Measurements from ENCODE around the gene B4GALNT3. TPM values are rescaled to one million over a fixed set of nuclear protein-coding genes. Genes with fewer than 3 reads are reported as not detected.

B4GALNT3 gene
- total RNA-seq, 4 donors from 2014 or later, result 7.9 to 14.1 (median 9.8) TPM

DNA sequence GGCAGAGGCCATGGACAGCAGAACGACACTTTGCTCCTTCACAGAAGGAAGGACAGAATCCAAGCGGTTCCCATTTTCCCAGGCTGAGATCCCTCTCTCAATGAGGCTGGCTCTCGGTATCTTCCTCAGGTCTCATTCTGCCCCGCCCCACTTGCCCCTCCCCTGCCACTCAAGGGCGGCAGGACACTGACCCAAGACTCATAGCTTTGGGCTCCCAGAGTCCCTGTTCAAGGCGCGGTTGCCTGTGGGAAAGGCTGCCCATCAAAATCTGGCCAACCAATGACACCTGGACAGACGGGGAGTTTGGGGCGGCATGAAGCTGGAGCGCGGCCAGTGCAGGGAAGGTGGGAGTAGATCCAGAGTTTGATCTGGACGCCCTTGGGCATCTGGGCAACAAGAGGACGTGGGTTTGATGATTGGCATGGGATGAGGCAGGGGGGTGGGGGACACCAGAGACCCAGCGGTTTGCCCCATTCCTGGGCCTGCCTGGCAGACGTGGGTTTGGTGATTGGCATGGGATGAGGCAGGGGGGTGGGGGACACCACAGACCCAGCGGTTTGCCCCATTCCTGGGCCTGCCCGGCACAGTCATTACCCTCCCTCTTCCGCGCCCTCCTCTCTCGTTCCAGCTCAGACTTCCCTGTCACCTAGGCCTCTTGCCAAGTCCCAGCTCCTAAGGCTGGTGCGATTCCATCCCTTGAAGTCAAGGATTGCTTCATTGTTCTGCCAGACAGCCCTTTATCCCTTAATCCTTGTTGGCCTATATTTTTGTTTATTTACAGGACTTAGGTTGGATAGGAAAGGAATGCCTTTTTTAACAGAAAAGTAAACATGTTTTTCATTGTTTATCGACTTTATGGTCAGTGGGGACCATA lies 111.4 kb downstream of the B4GALNT3 start:
- Histone ChIP-seq H3K4me3 (peak overlapping the region; percentile 57 to 82 (median 68)), H3K36me3 (no peaks in the 10 kb centered on the region), H3K9me3 (no peaks in the 10 kb centered on the region), H3K27ac (peak overlapping the region; percentile 86 to 97 (median 90)), H3K4me1 (peaks cover 0 to 45% (median 32%) of the 10 kb centered on the region in 4 donors), H3K27me3 (no peaks in the 10 kb centered on the region)
- WGBS, 2 donors, result 24 to 42% methylated on average over 20 to 22 of the region's 22 CpGs
- DNase-seq (ENCODE audit: low spot score in 2 of 2), result peak; percentile 64 to 83
- TF ChIP-seq EP300 (IDR thresholded peaks at IDR 0.05) (peak in 1 of 2 donors; percentile 37), POLR2A (IDR thresholded peaks at IDR 0.05) (no peak)
- TF ChIP-seq, protein P1, sequence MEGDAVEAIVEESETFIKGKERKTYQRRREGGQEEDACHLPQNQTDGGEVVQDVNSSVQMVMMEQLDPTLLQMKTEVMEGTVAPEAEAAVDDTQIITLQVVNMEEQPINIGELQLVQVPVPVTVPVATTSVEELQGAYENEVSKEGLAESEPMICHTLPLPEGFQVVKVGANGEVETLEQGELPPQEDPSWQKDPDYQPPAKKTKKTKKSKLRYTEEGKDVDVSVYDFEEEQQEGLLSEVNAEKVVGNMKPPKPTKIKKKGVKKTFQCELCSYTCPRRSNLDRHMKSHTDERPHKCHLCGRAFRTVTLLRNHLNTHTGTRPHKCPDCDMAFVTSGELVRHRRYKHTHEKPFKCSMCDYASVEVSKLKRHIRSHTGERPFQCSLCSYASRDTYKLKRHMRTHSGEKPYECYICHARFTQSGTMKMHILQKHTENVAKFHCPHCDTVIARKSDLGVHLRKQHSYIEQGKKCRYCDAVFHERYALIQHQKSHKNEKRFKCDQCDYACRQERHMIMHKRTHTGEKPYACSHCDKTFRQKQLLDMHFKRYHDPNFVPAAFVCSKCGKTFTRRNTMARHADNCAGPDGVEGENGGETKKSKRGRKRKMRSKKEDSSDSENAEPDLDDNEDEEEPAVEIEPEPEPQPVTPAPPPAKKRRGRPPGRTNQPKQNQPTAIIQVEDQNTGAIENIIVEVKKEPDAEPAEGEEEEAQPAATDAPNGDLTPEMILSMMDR (IDR thresholded peaks at IDR 0.05), result peak in 1 of 5 experiments; percentile 4

DNA sequence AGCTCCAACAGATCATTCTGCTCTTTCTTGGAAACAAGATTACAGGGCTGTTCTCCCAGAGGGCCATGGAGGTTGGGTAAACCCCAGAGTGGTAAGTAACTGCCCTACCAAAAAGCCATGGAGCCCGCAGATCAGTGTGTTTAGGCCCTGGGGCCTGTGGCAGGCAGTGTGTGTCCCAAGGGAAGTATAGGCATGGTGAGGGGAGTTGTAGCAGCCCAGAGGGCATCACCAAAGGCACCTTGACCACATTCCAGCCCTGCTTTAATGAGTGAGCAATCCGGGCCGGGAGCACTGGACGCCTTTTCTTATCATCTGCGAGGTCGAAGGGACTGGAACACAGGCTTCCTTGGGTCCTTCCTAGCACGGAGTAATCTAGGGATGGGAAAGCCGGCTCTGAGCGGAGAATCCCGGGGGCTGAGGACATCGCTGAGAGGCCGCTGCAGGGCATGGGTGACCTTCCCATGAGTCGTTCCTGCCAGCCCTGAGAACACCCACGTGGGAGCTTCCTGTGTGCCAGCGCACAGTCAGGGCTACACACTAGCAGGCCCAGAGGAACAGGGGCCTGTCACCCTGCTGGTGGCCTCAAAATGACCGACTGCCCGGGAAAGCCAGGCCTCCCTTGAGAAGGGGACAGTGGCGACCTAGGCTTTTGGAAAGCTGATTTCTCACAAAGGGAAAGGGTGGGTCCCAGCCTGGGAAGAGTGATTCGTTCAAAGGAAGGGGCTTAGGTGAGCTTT lies 112.2 kb downstream of the B4GALNT3 start:
- 66 to 72% methylated on average over 16 to 19 of the region's 19 CpGs for WGBS, 2 donors
- Histone ChIP-seq H3K4me1 (peaks cover 0 to 53% (median 35%) of the 10 kb centered on the region in 4 donors), H3K27me3 (no peaks in the 10 kb centered on the region), H3K9me3 (no peaks in the 10 kb centered on the region), H3K36me3 (no peaks in the 10 kb centered on the region), H3K27ac (peak overlapping the region; percentile 86 to 97 (median 90)), H3K4me3 (no peak overlapping the region)
- no peak for DNase-seq (ENCODE audit: low spot score in 2 of 2)
- TF ChIP-seq POLR2A (IDR thresholded peaks at IDR 0.05), result no peak
- TF ChIP-seq, protein P1 (IDR thresholded peaks at IDR 0.05), result no peak
- TF ChIP-seq EP300 (IDR thresholded peaks at IDR 0.05), result no peak

DNA sequence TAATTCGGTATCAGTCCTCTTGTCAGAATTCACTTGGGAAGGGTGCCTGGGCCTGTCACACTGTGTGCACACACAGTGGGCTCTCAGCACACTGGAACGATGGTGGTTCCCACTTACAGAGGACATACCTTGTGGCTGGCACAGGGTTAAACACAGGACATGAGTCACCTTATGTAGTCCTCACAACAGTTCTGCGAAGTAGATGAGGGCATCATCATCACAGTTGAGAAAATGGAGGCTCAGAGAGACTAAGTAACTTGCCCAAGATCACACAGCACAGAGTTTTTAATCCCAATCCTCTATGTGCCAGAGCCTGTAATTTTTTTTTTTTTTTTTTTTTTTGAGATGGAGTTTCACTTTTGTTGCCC lies 112.8 kb downstream of the B4GALNT3 start:
- H3K4me1 ChIP-seq, result peaks cover 0 to 54% (median 35%) of the 10 kb centered on the region in 4 donors
- no peaks in the 10 kb centered on the region for H3K36me3 ChIP-seq
- no peak overlapping the region for H3K4me3 ChIP-seq
- H3K27ac ChIP-seq, result peak overlapping the region; percentile 86 to 97 (median 90)
- H3K27me3 ChIP-seq, result no peaks in the 10 kb centered on the region
- 92% methylated on average over 3 of the region's 3 CpGs for WGBS, 2 donors
- TF ChIP-seq POLR2A (IDR thresholded peaks at IDR 0.05), result no peak
- no peak for TF ChIP-seq EP300 (IDR thresholded peaks at IDR 0.05)
- TF ChIP-seq, protein P1 (IDR thresholded peaks at IDR 0.05), result no peak
- DNase-seq (ENCODE audit: low spot score in 2 of 2), result no peak
- H3K9me3 ChIP-seq, result no peaks in the 10 kb centered on the region

DNA sequence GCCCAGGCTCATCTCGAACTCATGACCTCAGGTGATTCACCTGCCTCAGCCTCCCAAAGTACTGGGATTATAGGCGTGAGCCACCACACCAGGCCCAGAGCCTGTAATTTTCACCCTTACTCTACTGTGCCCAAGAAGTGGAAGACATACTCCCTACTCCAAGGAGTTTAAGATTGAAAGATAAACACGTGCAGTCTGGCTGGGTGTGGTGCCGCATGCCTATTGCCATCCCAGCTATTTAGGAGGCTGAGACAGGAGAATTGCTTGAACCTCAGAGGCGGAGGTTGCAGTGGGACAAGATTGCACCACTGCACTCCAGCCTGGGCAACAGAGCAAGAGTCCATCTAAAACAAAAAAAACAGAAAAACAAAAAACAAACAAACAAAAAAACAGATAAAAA lies 113.5 kb downstream of the B4GALNT3 start:
- no peak for DNase-seq (ENCODE audit: low spot score in 2 of 2)
- WGBS, 2 donors, result 86 to 91% methylated on average over 5 of the region's 5 CpGs
- no peaks in the 10 kb centered on the region for H3K27me3 ChIP-seq
- H3K4me3 ChIP-seq, result no peak overlapping the region
- no peak for TF ChIP-seq POLR2A (IDR thresholded peaks at IDR 0.05)
- TF ChIP-seq, protein P1 (IDR thresholded peaks at IDR 0.05), result no peak
- TF ChIP-seq EP300 (IDR thresholded peaks at IDR 0.05), result no peak
- H3K27ac ChIP-seq, result no peak overlapping the region
- no peaks in the 10 kb centered on the region for H3K9me3 ChIP-seq
- no peaks in the 10 kb centered on the region for H3K36me3 ChIP-seq
- H3K4me1 ChIP-seq, result peaks cover 0 to 54% (median 35%) of the 10 kb centered on the region in 4 donors

Data from tibial nerve (tissue), 4 donors.